Trophoblast cell (in vitro differentiated cells and primary cell): Measurements from ENCODE around the gene CCDC92.

Experiments
- DNase-seq, 2 donors: peaks; one replicate each; pipeline ENCODE4 v3.0.0-alpha.2; 2016
- H2AFZ ChIP-seq: 2 replicates; pipeline ENCODE4 v1.6.1; 2013; ENCODE audit warnings: low read length, moderate library complexity, mild to moderate bottlenecking; ENCODE audit not compliant: insufficient read depth, poor library complexity
- H2AK5ac ChIP-seq: 2 replicates; pipeline ENCODE4 v1.6.1; 2013; ENCODE audit warnings: mild to moderate bottlenecking, low read length
- H2BK120ac ChIP-seq: 2 replicates; pipeline ENCODE4 v1.6.1; 2013; ENCODE audit warnings: low read length, mild to moderate bottlenecking, moderate library complexity; ENCODE audit not compliant: insufficient read depth, poor library complexity
- H2BK12ac ChIP-seq: 2 replicates; pipeline ENCODE4 v1.6.1; 2013; ENCODE audit warnings: mild to moderate bottlenecking, low read length, moderate library complexity
- H2BK5ac ChIP-seq: 2 replicates; pipeline ENCODE4 v1.6.1; 2013; ENCODE audit warnings: low read length, low read depth, moderate library complexity, mild to moderate bottlenecking; ENCODE audit not compliant: poor library complexity
- H3K14ac ChIP-seq: 2 replicates; pipeline ENCODE4 v1.6.1; 2013; ENCODE audit warnings: mild to moderate bottlenecking, low read length
- H3K18ac ChIP-seq: 2 replicates; pipeline ENCODE4 v1.6.1; 2013; ENCODE audit warnings: mild to moderate bottlenecking, low read length
- H3K23ac ChIP-seq: 2 replicates; pipeline ENCODE4 v1.6.1; 2013; ENCODE audit warnings: low read length
- H3K27ac ChIP-seq: 2 replicates; pipeline ENCODE4 v1.5.1; 2013; ENCODE audit warnings: low read depth, mild to moderate bottlenecking, inconsistent platforms, low read length, moderate library complexity
- H3K27me3 ChIP-seq: 2 replicates; pipeline ENCODE4 v1.6.1; 2013; ENCODE audit warnings: inconsistent platforms, mild to moderate bottlenecking, low read length, moderate library complexity; ENCODE audit not compliant: insufficient read depth
- H3K36me3 ChIP-seq, 2 experiments: 1 replicate in 1 of 2; 2 replicates in 1 of 2; pipeline ENCODE4 v1.6.1; 2013; ENCODE audit warnings: low read length in 2 of 2, mild to moderate bottlenecking in 2 of 2, moderate library complexity in 1 of 2; ENCODE audit not compliant: insufficient read depth in 2 of 2, control insufficient read depth in 1 of 2
- H3K4ac ChIP-seq: 2 replicates; pipeline ENCODE4 v1.6.1; 2013; ENCODE audit warnings: low read depth, mild to moderate bottlenecking, low read length, moderate library complexity
- H3K4me1 ChIP-seq, 2 experiments: 1 replicate in 1 of 2; 2 replicates in 1 of 2; pipeline ENCODE4 v1.6.1; 2013; ENCODE audit warnings: low read length in 2 of 2, mild to moderate bottlenecking in 2 of 2, moderate library complexity in 1 of 2; ENCODE audit not compliant: insufficient read depth in 2 of 2, control insufficient read depth in 1 of 2
- H3K4me2 ChIP-seq: 2 replicates; pipeline ENCODE4 v1.6.1; 2013; ENCODE audit warnings: inconsistent platforms, mild to moderate bottlenecking, low read length, moderate library complexity
- H3K4me3 ChIP-seq: 2 replicates; pipeline ENCODE4 v1.5.1; 2013; ENCODE audit warnings: mild to moderate bottlenecking, low read depth, low read length, inconsistent platforms
- H3K79me1 ChIP-seq: one replicate; pipeline ENCODE4 v1.6.1; 2013; ENCODE audit warnings: low read length
- H3K79me2 ChIP-seq: 2 replicates; pipeline ENCODE4 v1.6.1; 2013; ENCODE audit warnings: low read length, mild to moderate bottlenecking; ENCODE audit not compliant: control insufficient read depth, insufficient read depth, poor library complexity
- H3K9ac ChIP-seq: 2 replicates; pipeline ENCODE4 v1.6.1; 2013; ENCODE audit warnings: mild to moderate bottlenecking, low read length
- H3K9me3 ChIP-seq: 2 replicates; pipeline ENCODE4 v1.6.1; 2013; ENCODE audit warnings: low read depth, mild to moderate bottlenecking, control low read depth, inconsistent platforms, low read length; ENCODE audit not compliant: insufficient read depth
- H4K12ac ChIP-seq: 2 replicates; pipeline ENCODE4 v1.6.1; 2013; ENCODE audit warnings: low read depth, mild to moderate bottlenecking, low read length, moderate library complexity
- H4K8ac ChIP-seq: 2 replicates; pipeline ENCODE4 v1.6.1; 2013; ENCODE audit warnings: low read depth, mild to moderate bottlenecking, low read length, moderate library complexity
- H4K91ac ChIP-seq: one replicate; pipeline ENCODE4 v1.6.1; 2013; ENCODE audit warnings: low read depth, mild to moderate bottlenecking, low read length, moderate library complexity
- WGBS: extraction: QIAGEN DNeasy Blood & Tissue Kit; methylation state at CpG from one replicate; pipeline ENCODE4 v1.1.7; 2013; ENCODE audit warnings: missing lambda C conversion rate; ENCODE audit not compliant: insufficient read length, insufficient coverage; ENCODE audit errors: extremely low coverage; 5-methylcytosine and 5-hydroxymethylcytosine counted together

CCDC92 gene

GRCh38 chr12:123936956-123937706 lies 35.5 kb downstream of the CCDC92 start:
- H2AK5ac ChIP-seq: no peak overlapping the region
- peaks cover 4 to 7% of the 10 kb centered on the region in 2 experiments for H3K4me1 ChIP-seq
- no peak overlapping the region for H2AFZ ChIP-seq
- H3K79me2 ChIP-seq: no peaks in the 10 kb centered on the region
- H2BK120ac ChIP-seq: no peak overlapping the region
- no peak overlapping the region for H4K12ac ChIP-seq
- no peak overlapping the region for H2BK5ac ChIP-seq
- no peaks in the 10 kb centered on the region for H3K27me3 ChIP-seq
- no peak overlapping the region for H3K4me2 ChIP-seq
- no peak overlapping the region for H4K91ac ChIP-seq
- no peak overlapping the region for H3K4me3 ChIP-seq
- no peak overlapping the region for H3K18ac ChIP-seq
- no peaks in the 10 kb centered on the region for H3K79me1 ChIP-seq
- no peak overlapping the region for H2BK12ac ChIP-seq
- WGBS: no CpG with 5 or more reads among the region's 46 CpGs
- no peak overlapping the region for H3K14ac ChIP-seq
- H3K36me3 ChIP-seq: peaks cover 46 to 52% of the 10 kb centered on the region in 2 experiments
- H3K27ac ChIP-seq: no peak overlapping the region
- no peak overlapping the region for H3K23ac ChIP-seq
- H3K9ac ChIP-seq: no peak overlapping the region
- H4K8ac ChIP-seq: no peak overlapping the region
- DNase-seq: no peak
- H3K4ac ChIP-seq: no peak overlapping the region
- peaks cover 8% of the 10 kb centered on the region for H3K9me3 ChIP-seq

DNA sequence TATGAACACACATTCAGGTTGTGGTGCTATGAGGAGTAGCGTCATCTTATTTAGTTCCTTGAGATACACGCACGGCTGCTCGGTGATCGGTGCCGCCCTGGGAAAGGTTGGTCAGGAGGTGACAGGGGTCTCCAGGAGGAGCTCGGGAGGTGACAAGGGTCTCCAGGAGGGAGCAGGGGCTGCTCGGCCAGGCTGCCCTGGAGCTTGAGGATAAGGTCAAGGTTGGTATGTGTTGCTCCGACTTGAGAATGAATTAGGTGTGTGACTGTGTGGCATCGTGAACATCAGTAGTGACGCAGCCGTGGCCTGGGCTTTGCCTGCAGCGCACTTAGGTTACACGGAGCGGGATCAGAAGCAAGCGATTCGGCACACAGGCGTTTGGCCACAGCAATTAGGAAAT lies 36.2 kb downstream of the CCDC92 start:
- Histone ChIP-seq H3K4me3 (no peak overlapping the region), H3K27me3 (no peaks in the 10 kb centered on the region)
- no CpG with 5 or more reads among the region's 18 CpGs for WGBS

DNA sequence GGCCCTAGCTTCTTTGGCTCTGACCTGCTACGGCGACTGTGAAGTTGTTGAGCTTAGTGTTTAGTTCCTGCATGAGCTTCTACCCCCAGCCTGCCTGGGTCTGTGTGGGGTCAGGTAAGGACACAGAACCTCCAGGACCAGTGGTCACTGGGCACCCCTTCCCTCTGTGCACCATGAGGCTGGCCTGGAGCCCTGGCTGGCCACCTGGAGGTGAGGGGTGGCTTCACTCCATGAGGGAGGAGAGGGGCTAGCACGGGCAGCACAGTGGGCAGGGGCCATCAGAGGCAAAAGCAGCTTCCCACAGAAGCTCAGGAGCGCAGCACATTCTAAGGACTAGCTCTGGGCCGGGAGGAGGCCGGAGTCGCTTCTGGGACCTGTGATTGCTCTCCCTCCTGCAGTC lies 36.7 kb downstream of the CCDC92 start:
- H3K4me3 ChIP-seq: no peak overlapping the region
- H3K27ac ChIP-seq: no peak overlapping the region
- no peak overlapping the region for H3K14ac ChIP-seq
- no peak overlapping the region for H4K12ac ChIP-seq
- no peak overlapping the region for H4K91ac ChIP-seq
- no peak overlapping the region for H2BK120ac ChIP-seq
- WGBS: no CpG with 5 or more reads among the region's 7 CpGs
- peaks cover 4 to 7% of the 10 kb centered on the region in 2 experiments for H3K4me1 ChIP-seq
- no peak overlapping the region for H4K8ac ChIP-seq
- H2AFZ ChIP-seq: no peak overlapping the region
- H2BK12ac ChIP-seq: no peak overlapping the region
- no peak overlapping the region for H3K4ac ChIP-seq
- H3K23ac ChIP-seq: no peak overlapping the region
- no peak overlapping the region for H3K4me2 ChIP-seq
- H3K27me3 ChIP-seq: no peaks in the 10 kb centered on the region
- no peaks in the 10 kb centered on the region for H3K79me2 ChIP-seq
- H2BK5ac ChIP-seq: no peak overlapping the region
- no peaks in the 10 kb centered on the region for H3K79me1 ChIP-seq
- peaks cover 39 to 42% of the 10 kb centered on the region in 2 experiments for H3K36me3 ChIP-seq
- H3K9ac ChIP-seq: no peak overlapping the region
- no peak overlapping the region for H3K18ac ChIP-seq
- no peak overlapping the region for H2AK5ac ChIP-seq
- DNase-seq: no peak
- peaks cover 4% of the 10 kb centered on the region for H3K9me3 ChIP-seq

More for the DNA sequence above, 36.2 kb downstream of the CCDC92 start:
- Histone ChIP-seq H3K14ac (no peak overlapping the region), H3K18ac (no peak overlapping the region), H3K27ac (no peak overlapping the region), H3K79me1 (no peaks in the 10 kb centered on the region), H3K4me1 (peaks cover 4 to 7% of the 10 kb centered on the region in 2 experiments), H3K4me2 (no peak overlapping the region), H2BK5ac (no peak overlapping the region), H2AK5ac (no peak overlapping the region), H2BK120ac (no peak overlapping the region), H2AFZ (no peak overlapping the region), H3K36me3 (peaks cover 42 to 46% of the 10 kb centered on the region in 2 experiments), H4K8ac (no peak overlapping the region), H4K12ac (no peak overlapping the region), H3K79me2 (no peaks in the 10 kb centered on the region), H4K91ac (no peak overlapping the region), H3K9ac (no peak overlapping the region), H2BK12ac (no peak overlapping the region), H3K9me3 (peaks cover 3% of the 10 kb centered on the region), H3K4ac (no peak overlapping the region), H3K23ac (no peak overlapping the region)
- DNase-seq: no peak

DNA sequence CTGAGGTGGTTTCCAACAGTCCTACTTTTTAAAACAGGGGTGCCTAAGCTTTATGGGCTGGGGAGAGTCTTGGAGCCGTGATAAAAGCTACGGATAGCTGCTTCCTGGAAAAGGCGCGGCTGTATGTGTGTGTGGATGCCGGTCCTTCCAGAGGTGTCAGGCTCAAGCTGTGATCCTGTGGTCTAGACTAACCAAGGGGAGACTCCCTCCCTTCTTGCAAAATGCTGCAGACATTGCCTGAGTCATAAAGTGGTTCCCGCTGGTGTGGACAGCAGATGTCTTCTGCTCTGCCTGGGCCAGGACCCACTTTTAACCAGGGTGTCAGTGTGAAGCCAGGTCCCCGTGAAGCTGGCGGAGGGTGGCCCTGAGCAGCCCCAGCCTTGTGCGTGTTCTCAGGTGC lies 37.8 kb downstream of the CCDC92 start:
- H3K79me2 ChIP-seq: no peaks in the 10 kb centered on the region
- H4K8ac ChIP-seq: no peak overlapping the region
- no peak overlapping the region for H3K18ac ChIP-seq
- no peak overlapping the region for H4K12ac ChIP-seq
- H3K4me2 ChIP-seq: no peak overlapping the region
- no peak overlapping the region for H3K9ac ChIP-seq
- DNase-seq: no peak
- H2AFZ ChIP-seq: no peak overlapping the region
- no peaks in the 10 kb centered on the region for H3K27me3 ChIP-seq
- H2BK120ac ChIP-seq: no peak overlapping the region
- H2BK12ac ChIP-seq: no peak overlapping the region
- peaks cover 31 to 33% of the 10 kb centered on the region in 2 experiments for H3K36me3 ChIP-seq
- H3K4me1 ChIP-seq: peaks cover 4 to 7% of the 10 kb centered on the region in 2 experiments
- H3K4ac ChIP-seq: no peak overlapping the region
- H2AK5ac ChIP-seq: no peak overlapping the region
- H3K14ac ChIP-seq: no peak overlapping the region
- H3K79me1 ChIP-seq: no peaks in the 10 kb centered on the region
- no peak overlapping the region for H4K91ac ChIP-seq
- no peak overlapping the region for H3K23ac ChIP-seq
- H3K27ac ChIP-seq: no peak overlapping the region
- H2BK5ac ChIP-seq: no peak overlapping the region
- H3K9me3 ChIP-seq: peaks cover 6% of the 10 kb centered on the region
- no CpG with 5 or more reads among the region's 9 CpGs for WGBS
- no peak overlapping the region for H3K4me3 ChIP-seq
